ENCODE data around the gene UBP1.
"Not testable (repeated sequence)": the region's sequence is repeated elsewhere in the genome, so short reads cannot be mapped to it uniquely, and the experiment has no call there.

The UBP1 gene

DNA sequence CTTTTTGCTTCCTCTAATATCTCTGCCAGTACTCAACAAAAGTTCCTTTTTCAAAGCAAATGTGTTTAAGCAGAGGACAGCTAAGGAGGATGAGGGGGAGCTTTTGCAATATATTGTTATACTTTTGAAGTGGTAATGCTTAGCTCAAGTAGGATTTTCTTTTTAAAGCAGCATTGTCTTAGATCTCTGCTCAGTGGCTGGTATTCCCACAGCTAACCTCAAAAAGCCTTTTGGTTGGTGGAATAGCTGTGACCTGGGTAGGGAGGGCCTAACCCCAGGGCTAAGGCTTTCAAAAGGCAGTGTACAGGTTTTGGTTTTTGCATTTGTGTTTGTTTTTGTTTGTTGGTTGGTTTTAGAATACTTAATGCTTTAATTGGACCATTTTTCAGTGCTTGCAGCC lies 76.1 kb downstream of the UBP1 start:
- Histone ChIP-seq H3K9me3 (ENCODE audit: insufficient read depth, low read depth, low read length) (no peaks in the 10 kb centered on the region), H3K4me3 (ENCODE audit: low read length) (no peak overlapping the region), H3K27me3 (ENCODE audit: insufficient read depth, low read length) (no peaks in the 10 kb centered on the region), H3K9ac (ENCODE audit: low read depth, low read length) (no peak overlapping the region), H3K4me1 (ENCODE audit: insufficient read depth, low read length) (peaks cover 12% of the 10 kb centered on the region; the same call in 1 of the 2 replicates), H3K27ac (ENCODE audit: low read depth, low read length) (no peak overlapping the region), H3K36me3 (ENCODE audit: insufficient read depth, low read length) (no peaks in the 10 kb centered on the region)

GRCh38 chr3:33363113-33363800 lies 76.9 kb downstream of the UBP1 start:
- WGBS = 94% methylated on average over 3 of the region's 3 CpGs
- Histone ChIP-seq H3K27ac (ENCODE audit: low read depth, low read length) (no peak overlapping the region), H3K4me3 (ENCODE audit: low read length) (no peak overlapping the region), H3K36me3 (ENCODE audit: insufficient read depth, low read length) (no peaks in the 10 kb centered on the region), H3K9me3 (ENCODE audit: insufficient read depth, low read depth, low read length) (no peaks in the 10 kb centered on the region), H3K9ac (ENCODE audit: low read depth, low read length) (no peak overlapping the region), H3K27me3 (ENCODE audit: insufficient read depth, low read length) (no peaks in the 10 kb centered on the region), H3K4me1 (ENCODE audit: insufficient read depth, low read length) (peaks cover 12% of the 10 kb centered on the region; the same call in 1 of the 2 replicates)

GRCh38 chr3:33360136-33360825 lies 79.9 kb downstream of the UBP1 start:
- no peaks in the 10 kb centered on the region for H3K9me3 ChIP-seq (ENCODE audit: insufficient read depth, low read depth, low read length)
- H3K4me3 ChIP-seq (ENCODE audit: low read length) = no peak overlapping the region
- no peak overlapping the region for H3K27ac ChIP-seq (ENCODE audit: low read depth, low read length)
- no peaks in the 10 kb centered on the region for H3K27me3 ChIP-seq (ENCODE audit: insufficient read depth, low read length)
- no peaks in the 10 kb centered on the region for H3K36me3 ChIP-seq (ENCODE audit: insufficient read depth, low read length)
- WGBS = 88% methylated on average over 1 of the region's 1 CpG
- H3K4me1 ChIP-seq (ENCODE audit: insufficient read depth, low read length) = peaks cover 12% of the 10 kb centered on the region; the same call in 1 of the 2 replicates
- H3K9ac ChIP-seq (ENCODE audit: low read depth, low read length) = no peak overlapping the region

DNA sequence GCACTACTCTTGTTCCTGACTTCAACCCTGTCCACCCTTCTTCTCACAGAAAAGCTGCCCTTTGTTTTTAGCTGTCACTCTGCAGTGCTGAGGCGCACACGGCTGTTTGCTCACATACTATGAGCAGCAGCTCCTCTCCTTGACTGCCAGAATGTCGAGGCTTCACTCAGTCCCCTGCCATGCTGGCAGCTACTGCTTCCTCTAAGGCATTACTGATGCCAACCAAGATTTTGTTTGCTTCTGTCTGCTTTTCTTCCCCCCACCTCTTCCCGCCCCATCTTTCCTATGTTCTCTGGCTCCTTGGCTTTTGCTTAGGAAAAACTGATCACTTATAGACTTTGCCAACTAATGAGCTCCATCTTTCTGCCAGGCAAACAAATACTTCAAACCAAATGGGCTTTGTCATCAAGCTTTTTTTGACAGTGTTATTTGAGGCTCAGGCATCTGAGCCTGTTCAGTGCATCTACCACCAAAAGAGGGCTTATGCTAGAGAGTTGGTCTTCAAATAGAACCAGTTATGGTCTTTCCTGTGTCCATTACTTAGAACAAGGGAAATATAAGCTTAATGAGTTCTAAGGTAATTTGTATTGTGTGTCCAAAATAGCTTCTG lies 81.9 kb downstream of the UBP1 start:
- no peak overlapping the region for H3K27ac ChIP-seq (ENCODE audit: low read depth, low read length)
- H3K9ac ChIP-seq (ENCODE audit: low read depth, low read length) = no peak overlapping the region
- H3K36me3 ChIP-seq (ENCODE audit: insufficient read depth, low read length) = no peaks in the 10 kb centered on the region
- WGBS = 91% methylated on average over 4 of the region's 4 CpGs
- no peaks in the 10 kb centered on the region for H3K4me1 ChIP-seq (ENCODE audit: insufficient read depth, low read length)
- no peaks in the 10 kb centered on the region for H3K27me3 ChIP-seq (ENCODE audit: insufficient read depth, low read length)
- H3K9me3 ChIP-seq (ENCODE audit: insufficient read depth, low read depth, low read length) = no peaks in the 10 kb centered on the region
- no peak overlapping the region for H3K4me3 ChIP-seq (ENCODE audit: low read length)

DNA sequence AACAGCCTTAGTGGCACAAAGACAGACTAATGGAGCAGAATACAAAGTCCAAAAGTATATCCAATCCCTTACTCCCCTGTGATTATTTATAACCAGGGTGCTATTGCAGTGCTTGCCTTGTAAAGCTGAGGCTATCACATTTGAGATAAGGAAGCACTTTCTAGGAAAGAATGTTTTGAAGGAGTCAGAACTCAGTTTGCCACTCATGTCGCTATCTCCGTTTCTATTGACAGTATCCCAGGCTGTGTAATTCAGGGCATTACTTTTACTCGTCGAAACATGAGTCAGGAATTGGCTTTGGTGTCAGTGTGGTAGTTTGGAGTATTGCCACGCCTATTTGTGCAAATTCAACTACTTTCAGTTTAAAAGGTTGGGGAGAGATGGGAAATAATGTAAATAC lies 84.6 kb downstream of the UBP1 start:
- H3K27ac ChIP-seq (ENCODE audit: low read depth, low read length) = no peak overlapping the region
- no peaks in the 10 kb centered on the region for H3K36me3 ChIP-seq (ENCODE audit: insufficient read depth, low read length)
- H3K9me3 ChIP-seq (ENCODE audit: insufficient read depth, low read depth, low read length) = no peaks in the 10 kb centered on the region
- H3K27me3 ChIP-seq (ENCODE audit: insufficient read depth, low read length) = no peaks in the 10 kb centered on the region
- H3K4me3 ChIP-seq (ENCODE audit: low read length) = no peak overlapping the region
- no peak overlapping the region for H3K9ac ChIP-seq (ENCODE audit: low read depth, low read length)
- no peaks in the 10 kb centered on the region for H3K4me1 ChIP-seq (ENCODE audit: insufficient read depth, low read length)
- WGBS = 89% methylated on average over 5 of the region's 5 CpGs

GRCh38 chr3:33339758-33340157 lies 100.4 kb downstream of the UBP1 start:
- H3K4me1 ChIP-seq (ENCODE audit: insufficient read depth, low read length) = peaks cover 8% of the 10 kb centered on the region

DNA sequence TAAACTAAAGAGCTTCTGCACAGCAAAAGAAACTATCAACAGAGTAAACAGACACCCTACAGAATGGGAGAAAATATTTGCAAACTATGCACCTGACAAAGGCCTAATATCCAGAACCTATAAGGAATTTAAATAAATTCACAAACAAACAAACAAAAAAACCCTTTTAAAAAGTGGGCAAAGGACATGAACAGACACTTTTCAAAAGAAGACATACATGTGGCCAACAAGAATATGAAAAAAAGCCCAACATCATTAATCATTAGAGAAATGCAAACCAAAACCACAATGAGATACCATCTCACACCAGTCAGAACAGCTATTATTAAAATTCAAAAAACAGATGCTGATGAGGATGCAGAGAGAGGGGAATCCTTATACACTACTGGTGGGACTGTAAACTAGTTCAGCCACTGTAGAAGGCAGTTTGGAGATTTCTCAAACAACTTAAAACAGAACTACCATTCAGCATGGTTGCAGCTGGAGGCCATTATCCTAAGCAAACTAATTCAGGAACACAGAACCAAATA lies 101.2 kb downstream of the UBP1 start:
- not testable (repeated sequence) for H3K27ac ChIP-seq (ENCODE audit: low read depth, low read length); H3K9me3 ChIP-seq (ENCODE audit: insufficient read depth, low read depth, low read length); H3K27me3 ChIP-seq (ENCODE audit: insufficient read depth, low read length); H3K4me1 ChIP-seq (ENCODE audit: insufficient read depth, low read length); H3K4me3 ChIP-seq (ENCODE audit: low read length); H3K9ac ChIP-seq (ENCODE audit: low read depth, low read length); H3K36me3 ChIP-seq (ENCODE audit: insufficient read depth, low read length)

More at GRCh38 chr3:33339758-33340157, 100.4 kb downstream of the UBP1 start:
- no peaks in the 10 kb centered on the region for H3K36me3 ChIP-seq (ENCODE audit: insufficient read depth, low read length)
- no peaks in the 10 kb centered on the region for H3K27me3 ChIP-seq (ENCODE audit: insufficient read depth, low read length)
- no peak overlapping the region for H3K4me3 ChIP-seq (ENCODE audit: low read length)
- H3K9me3 ChIP-seq (ENCODE audit: insufficient read depth, low read depth, low read length) = no peaks in the 10 kb centered on the region
- no peak overlapping the region for H3K27ac ChIP-seq (ENCODE audit: low read depth, low read length)
- H3K9ac ChIP-seq (ENCODE audit: low read depth, low read length) = no peak overlapping the region

All from HUES64 (cell line).